ENCODE results near the gene CAPZA3. TPM values are rescaled to one million over a fixed set of nuclear protein-coding genes. Genes with fewer than 3 reads are reported as not detected.
"Not testable (repeated sequence)": the region's sequence is repeated elsewhere in the genome, so short reads cannot be mapped to it uniquely, and the experiment has no call there.

Gene CAPZA3, protein sequence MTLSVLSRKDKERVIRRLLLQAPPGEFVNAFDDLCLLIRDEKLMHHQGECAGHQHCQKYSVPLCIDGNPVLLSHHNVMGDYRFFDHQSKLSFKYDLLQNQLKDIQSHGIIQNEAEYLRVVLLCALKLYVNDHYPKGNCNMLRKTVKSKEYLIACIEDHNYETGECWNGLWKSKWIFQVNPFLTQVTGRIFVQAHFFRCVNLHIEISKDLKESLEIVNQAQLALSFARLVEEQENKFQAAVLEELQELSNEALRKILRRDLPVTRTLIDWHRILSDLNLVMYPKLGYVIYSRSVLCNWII
- total RNA-seq, result not detected

DNA sequence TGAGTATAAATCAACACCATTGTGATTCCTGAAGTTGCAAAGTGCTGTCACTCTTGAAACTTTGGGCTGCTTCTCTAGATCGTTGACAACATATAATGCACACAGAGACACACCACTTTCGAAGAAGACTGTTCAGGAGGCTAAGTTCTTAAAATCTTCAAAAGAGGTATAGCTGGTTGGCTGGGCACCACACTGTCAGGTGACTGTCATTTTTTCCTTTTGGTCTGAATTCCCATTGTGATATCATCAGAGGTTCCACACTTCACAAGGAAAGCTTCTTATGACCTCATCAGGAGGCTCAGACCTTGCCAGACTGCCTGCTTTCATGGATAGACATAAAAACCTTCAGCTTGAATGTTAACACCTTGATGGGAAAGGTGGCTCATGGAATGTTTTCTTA, at the start of gene CAPZA3, which contains the start of gene PLCZ1:
Gene CAPZA3 (plus strand): TSS at position 301 of the 400 bp plus-strand sequence. CDS start 150 bp downstream, outside the sequence.
Gene PLCZ1 (minus strand): TSS at position 194 of the 400 bp plus-strand sequence. CDS start 641 bp downstream, outside the sequence.
- DNase-seq, result no peak
- H3K4me1 Mint-ChIP-seq, result no peaks in the 10 kb centered on the region
- H3K27ac Mint-ChIP-seq, result no peak within 1 kb of the TSS
- peaks cover 2% of the 10 kb centered on the region for H3K9me3 Mint-ChIP-seq
- H3K4me3 Mint-ChIP-seq, result no peak within 1 kb of the TSS
- no peaks in the 10 kb centered on the region for H3K27me3 Mint-ChIP-seq
- no peaks in the 10 kb centered on the region for H3K36me3 Mint-ChIP-seq

DNA sequence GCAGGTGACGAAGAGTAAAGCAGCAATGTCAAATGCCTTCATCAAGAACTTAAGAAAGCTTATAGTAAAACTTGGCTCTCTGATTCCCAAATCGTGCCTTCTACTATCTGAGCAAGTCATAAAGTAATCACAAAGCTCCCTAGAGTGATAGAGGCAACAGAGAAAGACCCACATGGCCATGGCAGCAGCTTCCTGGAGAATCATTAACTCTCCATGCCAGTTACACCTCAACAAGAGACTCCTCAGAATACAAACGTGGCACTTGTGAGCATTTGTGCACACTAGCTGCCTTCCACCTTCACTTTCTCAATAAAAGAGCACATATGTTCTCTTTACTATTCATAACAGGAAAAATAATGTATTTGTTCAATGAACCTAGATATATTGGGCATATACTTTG, 48.1 kb upstream of the CAPZA3 start:
- Mint-ChIP-seq H3K27me3 (no peaks in the 10 kb centered on the region), H3K4me3 (no peak overlapping the region), H3K27ac (no peak overlapping the region), H3K4me1 (no peaks in the 10 kb centered on the region), H3K9me3 (peaks cover 7% of the 10 kb centered on the region), H3K36me3 (no peaks in the 10 kb centered on the region)
- DNase-seq, result no peak

DNA sequence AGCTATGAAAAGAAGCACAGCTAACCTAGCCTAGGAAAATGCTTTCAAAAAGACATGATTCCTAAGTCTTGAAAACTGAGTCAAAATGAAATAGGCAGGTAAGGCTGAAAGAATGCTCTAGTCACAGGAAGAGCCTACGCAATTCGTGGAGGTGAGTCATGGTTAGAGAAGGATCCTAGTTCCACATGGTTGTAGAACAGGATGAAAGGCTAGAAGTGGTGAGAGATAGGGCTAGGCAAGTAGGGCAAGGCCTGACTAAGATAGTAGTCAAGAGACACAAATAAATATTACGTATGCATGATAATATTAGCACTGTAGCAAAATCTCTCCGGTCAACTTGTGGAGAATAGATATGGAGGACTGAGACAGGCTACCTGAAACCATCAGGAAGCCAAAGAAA, 47.3 kb upstream of the CAPZA3 start:
- H3K4me1 Mint-ChIP-seq, result no peaks in the 10 kb centered on the region
- H3K4me3 Mint-ChIP-seq, result no peak overlapping the region
- H3K27me3 Mint-ChIP-seq, result no peaks in the 10 kb centered on the region
- no peaks in the 10 kb centered on the region for H3K36me3 Mint-ChIP-seq
- H3K27ac Mint-ChIP-seq, result no peak overlapping the region
- no peak for DNase-seq
- H3K9me3 Mint-ChIP-seq, result peaks cover 7% of the 10 kb centered on the region

- not testable (repeated sequence) for DNase-seq, H3K27me3 Mint-ChIP-seq, H3K4me3 Mint-ChIP-seq, H3K9me3 Mint-ChIP-seq, H3K36me3 Mint-ChIP-seq, H3K4me1 Mint-ChIP-seq, H3K27ac Mint-ChIP-seq
These were observed 43.9 kb upstream of the CAPZA3 start for GRCh38 chr12:18693986-18694385.

DNA sequence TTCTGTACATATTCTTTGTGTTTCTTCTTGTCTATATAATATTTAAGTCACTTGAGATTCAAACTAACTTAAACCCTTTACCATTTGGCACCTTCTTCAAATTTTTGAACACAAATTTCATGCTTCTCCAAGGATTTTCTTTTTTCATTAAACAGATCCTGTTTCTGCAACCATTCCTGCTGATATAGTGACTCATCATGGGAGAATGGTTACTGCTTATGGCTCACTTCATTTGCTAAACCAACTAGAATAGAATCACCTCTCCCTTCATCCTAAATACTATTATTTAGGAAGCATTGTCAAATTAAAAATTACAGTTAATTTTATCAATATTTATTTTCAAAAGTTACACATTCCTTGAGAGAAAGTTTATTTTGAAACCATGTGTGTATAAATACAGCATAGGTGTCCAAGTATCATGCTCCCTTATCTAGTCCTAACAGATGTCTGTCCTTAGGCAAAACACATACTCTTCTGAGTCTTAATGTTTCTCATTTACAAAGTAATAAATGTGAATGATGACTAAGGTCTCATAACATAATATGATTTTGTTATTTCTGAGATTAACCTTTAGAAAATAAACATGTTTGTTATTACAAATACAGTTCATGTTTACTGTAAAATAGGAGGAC, 40.8 kb upstream of the CAPZA3 start:
- Mint-ChIP-seq H3K9me3 (peaks cover 8% of the 10 kb centered on the region), H3K27ac (no peak overlapping the region), H3K27me3 (no peaks in the 10 kb centered on the region), H3K36me3 (no peaks in the 10 kb centered on the region), H3K4me3 (no peak overlapping the region), H3K4me1 (no peaks in the 10 kb centered on the region)
- no peak for DNase-seq

GRCh38 chr12:18700271-18700670, 37.6 kb upstream of the CAPZA3 start:
- Mint-ChIP-seq H3K9me3 (peaks cover 6% of the 10 kb centered on the region), H3K27ac (no peak overlapping the region), H3K36me3 (no peaks in the 10 kb centered on the region), H3K27me3 (no peaks in the 10 kb centered on the region), H3K4me3 (no peak overlapping the region), H3K4me1 (no peaks in the 10 kb centered on the region)
- DNase-seq, result no peak

DNA sequence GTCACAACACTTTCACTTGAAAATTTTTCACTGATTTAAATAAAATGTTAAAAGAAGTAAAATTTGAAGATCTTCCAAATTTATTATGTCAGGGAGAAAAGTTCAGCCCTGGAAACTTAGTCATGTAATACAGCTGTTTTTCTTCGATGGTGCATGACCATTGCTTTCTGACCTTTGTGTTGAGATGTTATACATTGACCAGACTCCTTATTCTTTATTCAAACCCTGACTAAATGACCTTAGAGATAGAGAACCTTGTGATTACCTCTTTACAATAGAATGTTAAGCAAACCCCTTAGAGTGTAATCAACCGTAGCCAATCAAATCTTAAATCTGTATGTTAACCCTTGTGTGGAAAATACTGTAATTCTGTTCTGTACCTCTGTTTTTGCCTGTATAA, 34.6 kb upstream of the CAPZA3 start:
- Mint-ChIP-seq H3K27ac (no peak overlapping the region), H3K4me3 (no peak overlapping the region), H3K4me1 (no peaks in the 10 kb centered on the region), H3K36me3 (no peaks in the 10 kb centered on the region), H3K9me3 (peaks cover 10% of the 10 kb centered on the region), H3K27me3 (no peaks in the 10 kb centered on the region)
- no peak for DNase-seq

DNA sequence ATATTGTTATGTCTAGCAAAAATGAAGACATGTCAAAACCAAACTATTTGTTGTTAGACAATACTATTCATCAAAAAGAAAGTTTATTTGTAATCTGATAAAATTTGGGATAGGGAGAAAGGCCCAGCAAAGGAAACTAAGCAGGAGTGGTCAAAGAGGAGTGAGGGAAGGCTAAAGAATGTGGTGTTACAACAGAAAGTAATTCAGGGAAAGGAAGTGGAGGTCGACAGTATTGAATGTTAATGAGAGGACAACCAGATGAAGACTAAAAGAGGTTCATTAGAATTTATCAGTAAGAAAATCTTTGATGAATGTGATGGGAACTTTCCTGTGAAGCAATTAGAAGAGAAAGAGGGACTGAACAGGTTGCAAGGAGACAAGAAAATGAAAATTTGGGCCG, 34.0 kb upstream of the CAPZA3 start:
- no peaks in the 10 kb centered on the region for H3K36me3 Mint-ChIP-seq
- H3K27me3 Mint-ChIP-seq, result no peaks in the 10 kb centered on the region
- no peak for DNase-seq
- H3K9me3 Mint-ChIP-seq, result peaks cover 10% of the 10 kb centered on the region
- no peaks in the 10 kb centered on the region for H3K4me1 Mint-ChIP-seq
- no peak overlapping the region for H3K4me3 Mint-ChIP-seq
- no peak overlapping the region for H3K27ac Mint-ChIP-seq

- peak overlapping the region; percentile 10 for H3K27ac Mint-ChIP-seq
- no peaks in the 10 kb centered on the region for H3K27me3 Mint-ChIP-seq
- DNase-seq, result no peak
- H3K36me3 Mint-ChIP-seq, result no peaks in the 10 kb centered on the region
- no peak overlapping the region for H3K4me3 Mint-ChIP-seq
- no peaks in the 10 kb centered on the region for H3K4me1 Mint-ChIP-seq
- H3K9me3 Mint-ChIP-seq, result peaks cover 10% of the 10 kb centered on the region
These were observed 31.1 kb upstream of the CAPZA3 start for GRCh38 chr12:18706798-18707197.

- no peak for DNase-seq
- Mint-ChIP-seq H3K27me3 (no peaks in the 10 kb centered on the region), H3K9me3 (peaks cover 3% of the 10 kb centered on the region), H3K36me3 (no peaks in the 10 kb centered on the region), H3K4me1 (no peaks in the 10 kb centered on the region), H3K4me3 (no peak overlapping the region), H3K27ac (no peak overlapping the region)
These were observed 21.7 kb upstream of the CAPZA3 start for GRCh38 chr12:18716236-18716635.

GRCh38 chr12:18718462-18718861, 19.5 kb upstream of the CAPZA3 start:
- Mint-ChIP-seq H3K36me3 (no peaks in the 10 kb centered on the region), H3K4me3 (no peak overlapping the region), H3K27me3 (no peaks in the 10 kb centered on the region), H3K27ac (no peak overlapping the region), H3K9me3 (peaks cover 3% of the 10 kb centered on the region), H3K4me1 (no peaks in the 10 kb centered on the region)
- DNase-seq, result no peak

DNA sequence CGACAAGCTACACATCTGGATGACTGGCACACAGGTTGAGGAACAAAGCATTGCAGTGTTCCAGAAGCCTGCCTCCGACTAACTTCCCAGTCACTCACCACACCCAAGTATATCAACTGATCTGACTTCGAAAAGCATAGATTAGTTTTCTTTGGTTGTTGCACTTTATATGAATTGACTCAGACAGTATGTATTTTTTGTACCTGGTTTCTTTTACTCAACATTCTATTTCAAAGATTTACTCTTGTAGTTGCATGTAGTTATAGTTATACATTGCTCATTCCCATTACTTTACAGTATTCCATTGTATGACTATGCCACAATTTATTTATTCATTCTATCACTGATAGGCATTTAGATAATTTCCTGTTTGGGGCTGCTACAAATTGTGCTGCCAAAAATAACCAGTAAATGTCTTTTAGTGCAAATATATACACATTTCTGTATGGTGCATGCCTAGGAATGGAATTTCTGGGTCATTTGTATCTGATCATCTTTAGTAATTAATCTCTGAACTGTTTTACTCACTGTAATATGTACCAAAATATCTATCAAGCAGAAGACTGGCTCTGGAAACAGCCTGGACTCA, 17.9 kb upstream of the CAPZA3 start:
- Mint-ChIP-seq H3K4me1 (no peaks in the 10 kb centered on the region), H3K9me3 (peaks cover 3% of the 10 kb centered on the region)

GRCh38 chr12:18720690-18721089, 17.2 kb upstream of the CAPZA3 start:
- H3K9me3 Mint-ChIP-seq, result peaks cover 3% of the 10 kb centered on the region
- H3K4me3 Mint-ChIP-seq, result no peak overlapping the region
- no peaks in the 10 kb centered on the region for H3K4me1 Mint-ChIP-seq
- no peak overlapping the region for H3K27ac Mint-ChIP-seq
- no peaks in the 10 kb centered on the region for H3K36me3 Mint-ChIP-seq
- no peak for DNase-seq
- H3K27me3 Mint-ChIP-seq, result no peaks in the 10 kb centered on the region

More for the DNA sequence above, 17.9 kb upstream of the CAPZA3 start:
- Mint-ChIP-seq H3K27ac (no peak overlapping the region), H3K36me3 (no peaks in the 10 kb centered on the region), H3K27me3 (no peaks in the 10 kb centered on the region), H3K4me3 (no peak overlapping the region)
- DNase-seq, result no peak

GRCh38 chr12:18721452-18721851, 16.5 kb upstream of the CAPZA3 start:
- H3K4me1 Mint-ChIP-seq, result no peaks in the 10 kb centered on the region
- DNase-seq, result no peak
- H3K27me3 Mint-ChIP-seq, result no peaks in the 10 kb centered on the region
- H3K27ac Mint-ChIP-seq, result no peak overlapping the region
- no peaks in the 10 kb centered on the region for H3K36me3 Mint-ChIP-seq
- no peak overlapping the region for H3K4me3 Mint-ChIP-seq
- H3K9me3 Mint-ChIP-seq, result no peaks in the 10 kb centered on the region

GRCh38 chr12:18723752-18724151, 14.2 kb upstream of the CAPZA3 start:
- Mint-ChIP-seq H3K36me3 (no peaks in the 10 kb centered on the region), H3K9me3 (no peaks in the 10 kb centered on the region), H3K27ac (no peak overlapping the region), H3K27me3 (no peaks in the 10 kb centered on the region), H3K4me1 (no peaks in the 10 kb centered on the region), H3K4me3 (no peak overlapping the region)
- DNase-seq, result no peak

GRCh38 chr12:18731156-18731555, 6.8 kb upstream of the CAPZA3 start:
- H3K4me1 Mint-ChIP-seq, result no peaks in the 10 kb centered on the region
- no peak overlapping the region for H3K27ac Mint-ChIP-seq
- DNase-seq, result no peak
- no peaks in the 10 kb centered on the region for H3K27me3 Mint-ChIP-seq
- peaks cover 2% of the 10 kb centered on the region for H3K9me3 Mint-ChIP-seq
- no peak overlapping the region for H3K4me3 Mint-ChIP-seq
- H3K36me3 Mint-ChIP-seq, result no peaks in the 10 kb centered on the region

Data from activated naive CD8-positive, alpha-beta T cell treated with anti-CD3 and anti-CD28 coated beads for 36 hours (primary cell).